ENCODE data around the gene FREM2.

Gene FREM2

DNA sequence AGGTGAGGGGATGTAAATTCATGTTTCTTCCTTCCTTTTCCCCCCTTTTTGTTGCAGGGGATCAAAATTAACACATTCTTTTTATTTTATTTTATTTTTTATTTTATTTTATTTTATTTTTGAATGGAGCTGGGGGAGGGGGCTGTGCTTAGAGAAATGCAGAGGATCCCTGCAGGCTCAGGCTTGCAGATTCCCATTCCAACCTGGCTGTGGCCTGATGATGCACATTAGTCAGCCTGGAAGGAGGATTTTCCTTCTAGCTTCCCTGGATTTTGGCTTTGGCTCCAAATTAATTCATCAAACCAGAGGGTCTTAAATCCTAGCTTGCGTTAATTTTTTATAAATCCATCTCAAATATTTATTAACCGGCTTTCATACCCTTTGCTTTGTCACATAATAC, 67.0 kb downstream of the FREM2 start:
- no peak for DNase-seq (ENCODE audit: low spot score)
- TF ChIP-seq, protein P1, sequence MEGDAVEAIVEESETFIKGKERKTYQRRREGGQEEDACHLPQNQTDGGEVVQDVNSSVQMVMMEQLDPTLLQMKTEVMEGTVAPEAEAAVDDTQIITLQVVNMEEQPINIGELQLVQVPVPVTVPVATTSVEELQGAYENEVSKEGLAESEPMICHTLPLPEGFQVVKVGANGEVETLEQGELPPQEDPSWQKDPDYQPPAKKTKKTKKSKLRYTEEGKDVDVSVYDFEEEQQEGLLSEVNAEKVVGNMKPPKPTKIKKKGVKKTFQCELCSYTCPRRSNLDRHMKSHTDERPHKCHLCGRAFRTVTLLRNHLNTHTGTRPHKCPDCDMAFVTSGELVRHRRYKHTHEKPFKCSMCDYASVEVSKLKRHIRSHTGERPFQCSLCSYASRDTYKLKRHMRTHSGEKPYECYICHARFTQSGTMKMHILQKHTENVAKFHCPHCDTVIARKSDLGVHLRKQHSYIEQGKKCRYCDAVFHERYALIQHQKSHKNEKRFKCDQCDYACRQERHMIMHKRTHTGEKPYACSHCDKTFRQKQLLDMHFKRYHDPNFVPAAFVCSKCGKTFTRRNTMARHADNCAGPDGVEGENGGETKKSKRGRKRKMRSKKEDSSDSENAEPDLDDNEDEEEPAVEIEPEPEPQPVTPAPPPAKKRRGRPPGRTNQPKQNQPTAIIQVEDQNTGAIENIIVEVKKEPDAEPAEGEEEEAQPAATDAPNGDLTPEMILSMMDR (IDR thresholded peaks at IDR 0.05): no peak
- H3K27ac ChIP-seq: no peak overlapping the region
- H3K4me3 ChIP-seq: no peak overlapping the region

DNA sequence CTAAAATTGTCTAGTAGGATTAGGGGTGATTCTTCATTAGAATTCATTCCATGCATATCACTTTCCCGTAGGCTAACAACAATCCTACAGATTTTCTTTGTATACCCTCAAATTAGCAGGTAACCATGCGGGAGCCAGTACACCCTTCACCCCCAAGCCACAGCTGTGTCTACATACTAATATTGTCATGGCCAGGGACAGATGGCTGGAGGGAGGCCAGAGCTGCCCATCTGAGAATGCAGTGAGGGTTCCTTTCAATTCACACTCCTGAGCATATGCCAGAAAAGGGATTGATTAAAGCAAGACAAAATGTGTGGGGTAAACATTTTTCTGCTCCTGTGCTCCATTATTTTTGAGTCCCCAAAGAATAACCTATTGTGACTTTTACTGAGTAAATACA, 68.9 kb downstream of the FREM2 start:
- TF ChIP-seq, protein P1 (IDR thresholded peaks at IDR 0.05): no peak

GRCh38 chr13:38758277-38758676, 71.4 kb downstream of the FREM2 start:
- Histone ChIP-seq H3K4me3 (no peak overlapping the region), H3K27ac (no peak overlapping the region)
- TF ChIP-seq, protein P1 (IDR thresholded peaks at IDR 0.05): no peak
- DNase-seq (ENCODE audit: low spot score): no peak

More for the DNA sequence above, 68.9 kb downstream of the FREM2 start:
- no peak for DNase-seq (ENCODE audit: low spot score)
- H3K27ac ChIP-seq: no peak overlapping the region
- no peak overlapping the region for H3K4me3 ChIP-seq

DNA sequence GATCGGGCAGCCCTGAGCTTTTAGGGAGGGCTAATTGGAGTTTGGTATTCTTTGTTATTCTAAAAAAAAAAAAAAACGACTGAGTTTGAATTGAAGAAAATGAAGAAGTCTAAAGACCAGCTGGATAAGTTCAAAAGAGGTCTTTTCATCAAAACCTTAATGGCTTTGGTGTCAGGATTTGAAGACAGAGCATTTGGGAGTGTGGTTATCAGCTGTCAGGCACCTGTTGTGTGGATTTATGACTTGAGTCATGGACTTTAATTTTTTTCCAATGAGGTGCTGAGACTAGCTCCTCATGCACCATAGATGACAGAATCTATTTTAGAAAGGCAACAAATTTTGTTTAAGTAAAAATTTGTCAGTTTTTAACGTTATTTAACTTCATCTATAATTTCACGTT, 72.5 kb downstream of the FREM2 start:
- no peak for DNase-seq (ENCODE audit: low spot score)
- TF ChIP-seq, protein P1 (IDR thresholded peaks at IDR 0.05): no peak
- Histone ChIP-seq H3K27ac (no peak overlapping the region), H3K4me3 (no peak overlapping the region)

DNA sequence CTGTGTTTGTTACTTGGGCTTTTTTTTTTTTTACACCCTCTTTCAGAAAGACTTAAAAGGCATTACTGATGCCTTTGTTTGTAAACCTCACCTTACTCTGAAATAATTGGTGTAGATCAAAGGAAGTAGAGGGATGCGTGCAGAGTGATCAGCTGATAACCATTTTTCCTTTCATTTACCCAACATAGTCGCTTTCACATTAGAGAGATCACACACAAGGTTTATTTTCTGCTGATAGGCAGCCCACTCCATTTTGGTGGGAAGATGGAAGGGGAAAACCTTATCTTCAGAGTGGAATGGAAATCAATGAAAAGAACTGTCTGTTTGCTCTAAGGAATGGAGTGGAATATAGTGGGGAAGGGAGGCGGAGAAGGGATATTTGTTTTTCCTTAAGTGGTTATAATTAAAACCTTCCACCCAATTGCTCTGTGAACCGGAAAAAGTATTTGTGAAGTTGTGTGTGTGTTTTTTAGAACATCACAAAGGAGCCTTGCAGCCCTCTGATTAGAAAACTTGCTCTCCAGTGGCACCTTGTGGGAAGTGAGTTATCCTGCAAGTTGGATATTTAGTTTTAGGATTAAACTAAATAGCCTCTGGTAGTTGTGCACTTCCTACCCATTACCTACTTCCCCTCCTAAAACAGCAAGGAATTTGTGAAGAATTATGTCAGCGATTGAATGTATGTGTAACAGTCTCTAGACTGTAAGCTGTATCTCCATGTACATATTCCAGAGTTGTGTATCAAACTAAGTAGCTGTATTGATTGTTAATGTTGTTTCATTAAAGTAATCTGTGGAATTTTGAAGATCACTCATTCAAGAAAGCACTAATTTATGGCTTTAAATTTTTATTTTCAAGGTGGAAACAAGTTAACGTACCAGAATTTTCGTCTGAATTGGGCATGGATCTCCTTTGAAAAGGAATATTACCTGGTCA, 76.8 kb downstream of the FREM2 start:
- DNase-seq (ENCODE audit: low spot score): no peak
- H3K4me3 ChIP-seq: no peak overlapping the region
- TF ChIP-seq, protein P1 (IDR thresholded peaks at IDR 0.05): no peak
- H3K27ac ChIP-seq: no peak overlapping the region

DNA sequence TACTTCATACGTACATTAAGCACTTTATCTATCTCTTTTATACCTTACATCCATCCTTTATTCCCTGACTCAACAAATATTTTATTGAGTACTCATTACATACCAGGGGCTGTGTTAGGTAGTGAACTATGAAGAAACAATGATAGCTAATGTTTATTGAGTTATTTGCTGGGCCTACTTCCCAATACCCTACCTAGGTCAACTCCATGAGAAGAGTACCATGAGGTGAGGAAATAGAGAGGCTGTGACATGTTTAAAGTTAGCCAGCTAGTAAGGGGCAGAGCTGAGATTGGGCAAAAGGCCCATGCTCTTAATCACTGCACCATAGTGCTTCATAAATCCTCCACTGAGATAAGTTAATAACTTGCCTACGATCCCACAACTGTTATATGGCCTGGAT, 79.9 kb downstream of the FREM2 start:
- no peak for DNase-seq (ENCODE audit: low spot score)
- no peak overlapping the region for H3K27ac ChIP-seq
- TF ChIP-seq, protein P1 (IDR thresholded peaks at IDR 0.05): no peak
- H3K4me3 ChIP-seq: no peak overlapping the region

Data from coronary artery (tissue), 2 donors.